ENCODE results near the gene TFDP1.

DNA sequence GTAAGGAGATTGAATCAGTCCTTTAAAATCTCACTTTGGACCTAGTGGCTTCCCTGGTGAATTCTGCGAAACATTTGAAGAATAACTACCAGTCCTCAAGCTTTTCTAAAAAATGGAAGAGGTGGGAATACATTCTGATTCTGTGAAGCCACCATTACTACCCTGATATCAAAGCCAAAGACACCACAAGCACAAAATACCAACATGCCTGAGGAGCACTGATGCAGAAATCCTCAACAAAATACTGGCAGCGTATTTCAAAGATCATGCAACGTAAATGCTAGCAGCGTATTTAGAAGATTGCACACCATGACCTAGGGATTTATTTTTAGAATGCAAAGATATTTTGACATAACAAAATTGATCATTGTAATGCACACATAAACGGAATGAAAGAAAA is 59.0 kb downstream of the TFDP1 start:
- TF ChIP-seq, protein P1, sequence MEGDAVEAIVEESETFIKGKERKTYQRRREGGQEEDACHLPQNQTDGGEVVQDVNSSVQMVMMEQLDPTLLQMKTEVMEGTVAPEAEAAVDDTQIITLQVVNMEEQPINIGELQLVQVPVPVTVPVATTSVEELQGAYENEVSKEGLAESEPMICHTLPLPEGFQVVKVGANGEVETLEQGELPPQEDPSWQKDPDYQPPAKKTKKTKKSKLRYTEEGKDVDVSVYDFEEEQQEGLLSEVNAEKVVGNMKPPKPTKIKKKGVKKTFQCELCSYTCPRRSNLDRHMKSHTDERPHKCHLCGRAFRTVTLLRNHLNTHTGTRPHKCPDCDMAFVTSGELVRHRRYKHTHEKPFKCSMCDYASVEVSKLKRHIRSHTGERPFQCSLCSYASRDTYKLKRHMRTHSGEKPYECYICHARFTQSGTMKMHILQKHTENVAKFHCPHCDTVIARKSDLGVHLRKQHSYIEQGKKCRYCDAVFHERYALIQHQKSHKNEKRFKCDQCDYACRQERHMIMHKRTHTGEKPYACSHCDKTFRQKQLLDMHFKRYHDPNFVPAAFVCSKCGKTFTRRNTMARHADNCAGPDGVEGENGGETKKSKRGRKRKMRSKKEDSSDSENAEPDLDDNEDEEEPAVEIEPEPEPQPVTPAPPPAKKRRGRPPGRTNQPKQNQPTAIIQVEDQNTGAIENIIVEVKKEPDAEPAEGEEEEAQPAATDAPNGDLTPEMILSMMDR (IDR thresholded peaks at IDR 0.05) = no peak
- TF ChIP-seq POLR2A (IDR thresholded peaks at IDR 0.05) = peak in 1 of 2 donors; percentile 16

Data from thyroid gland (tissue), 4 donors.